Natural killer cell (primary cell): ENCODE results near the gene ZC3H7A. TPM values are rescaled to one million over a fixed set of nuclear protein-coding genes. Genes with fewer than 3 reads are reported as not detected.

Experiments
- ATAC-seq, 3 donors: fragments of 150-1000 bp in 2 of 3; fragments of 200-7000 bp in 1 of 3; cut with Tn5 transposase; 1 replicate in 1 of 3; 2 replicates in 2 of 3; pipeline ENCODE4 v1.10.0; 2021; ENCODE audit warnings: mild to moderate bottlenecking in 2 of 3, moderate library complexity in 2 of 3
- DNase-seq, 2 donors: peaks; one replicate each; pipeline versions ENCODE4 v3.0.0 to v3.0.0-alpha.2; 2013 to 2021; ENCODE audit warnings: mixed read lengths in 1 of 2
- H3K27ac ChIP-seq: one replicate; pipeline ENCODE4 v1.5.1; 2013; ENCODE audit warnings: mild to moderate bottlenecking, low read length
- H3K27me3 ChIP-seq: one replicate; pipeline ENCODE4 v1.6.1; 2013; ENCODE audit warnings: low read length; ENCODE audit not compliant: control insufficient read depth, insufficient read depth
- H3K36me3 ChIP-seq: one replicate; pipeline ENCODE4 v1.6.1; 2013; ENCODE audit warnings: low read length; ENCODE audit not compliant: control insufficient read depth, insufficient read depth
- H3K4me1 ChIP-seq: one replicate; pipeline ENCODE4 v1.6.1; 2013; ENCODE audit warnings: low read length; ENCODE audit not compliant: control insufficient read depth, insufficient read depth
- H3K4me3 ChIP-seq: one replicate; pipeline ENCODE4 v1.5.1; 2013; ENCODE audit warnings: low read length
- H3K9me3 ChIP-seq: one replicate; pipeline ENCODE4 v1.6.1; 2013; ENCODE audit warnings: low read length; ENCODE audit not compliant: control insufficient read depth, insufficient read depth
- H3K27ac Mint-ChIP-seq, 2 donors: one replicate each; pipeline ENCODE4 v1.8.0; 2022; ENCODE audit warnings: mild to moderate bottlenecking in 2 of 2, mixed read lengths in 2 of 2, moderate library complexity in 1 of 2
- H3K27me3 Mint-ChIP-seq, 2 donors: one replicate each; pipeline ENCODE4 v1.8.0; 2022; ENCODE audit warnings: low read depth in 2 of 2, mixed read lengths in 2 of 2
- H3K36me3 Mint-ChIP-seq: one replicate; pipeline ENCODE4 v1.8.0; 2022; ENCODE audit warnings: mixed read lengths
- H3K4me1 Mint-ChIP-seq, 2 donors: one replicate each; pipeline ENCODE4 v1.8.0; 2022; ENCODE audit warnings: mixed read lengths in 2 of 2
- H3K4me3 Mint-ChIP-seq: one replicate; pipeline ENCODE4 v1.8.0; 2022; ENCODE audit warnings: mild to moderate bottlenecking, moderate library complexity, mixed read lengths
- H3K9me3 Mint-ChIP-seq, 2 donors: one replicate each; pipeline ENCODE4 v1.8.0; 2022; ENCODE audit warnings: mixed read lengths in 2 of 2
- WGBS: methylation state at CpG from one replicate; pipeline ENCODE4 v1.1.7; 2013; ENCODE audit warnings: missing lambda C conversion rate; ENCODE audit not compliant: insufficient coverage; 5-methylcytosine and 5-hydroxymethylcytosine counted together
- intact Hi-C: fragments of 100-400 bp; cut with micrococcal nuclease; formaldehyde crosslinking; loops from one replicate; pipeline ENCODE4 v1.14.2; 2022
- total RNA-seq, 4 donors: library from RNA; stranded (reverse); fragments of 120-200 nt in 1 of 4; gene quantifications; one replicate each; pipeline versions ENCODE4 v1.2.3 to v1.2.4, GENCODE V29; 2013 to 2022
- TF ChIP-seq, protein P1 (sequence below): fragments of 200-600 bp; IDR thresholded peaks from one replicate; pipeline ENCODE4 v1.8.0; 2022; ENCODE audit warnings: antibody characterized with exemption

Gene ZC3H7A
- total RNA-seq, 3 donors from 2014 or later (not counting 1 experiment from before 2014, with no cell fraction given): 80.6 to 91.8 (median 84.6) TPM

DNA sequence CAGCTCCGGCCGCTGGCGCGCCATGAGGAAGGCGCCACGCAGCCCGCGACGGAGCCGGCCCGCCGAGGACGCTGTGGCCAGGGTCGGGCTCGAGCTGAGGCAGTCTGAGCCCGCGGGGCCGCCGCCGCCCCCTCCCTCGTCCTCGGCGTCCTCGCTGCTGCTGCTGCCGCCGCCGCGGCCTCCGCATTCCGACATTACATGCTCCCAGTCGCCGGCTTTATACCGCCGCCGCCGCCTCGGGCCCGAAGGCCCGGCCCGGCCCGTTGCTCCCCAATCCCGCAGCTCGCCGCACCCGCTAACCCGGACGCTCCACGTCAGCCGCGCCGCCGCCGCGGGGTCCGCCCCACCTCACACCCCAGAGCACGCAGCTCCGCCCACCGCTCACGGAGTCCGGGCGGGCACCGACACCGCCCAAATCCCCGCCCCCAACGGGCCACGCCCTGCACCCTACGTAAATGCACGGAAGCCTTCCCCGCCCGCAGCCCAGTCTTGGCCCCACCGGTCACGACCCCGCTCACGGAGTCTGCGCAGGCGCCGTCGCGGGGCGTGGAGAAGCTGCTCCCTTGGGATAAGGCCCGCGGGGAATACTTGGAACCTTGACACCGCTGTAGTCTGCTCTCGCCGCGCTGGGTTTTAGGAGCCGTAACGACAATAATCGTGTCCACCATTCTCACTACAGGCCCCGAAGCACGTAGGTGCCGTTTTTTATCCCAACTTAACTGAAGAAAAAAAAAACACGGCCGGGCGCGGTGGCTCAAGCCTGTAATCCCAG, 54.3 kb downstream of the ZC3H7A start, which contains the start of gene TXNDC11:
TXNDC11 (minus strand) TSS at position 322 of the 772 bp plus-strand sequence; CDS start at position 195, 127 bp downstream.
- H3K4me1 ChIP-seq: peaks cover 33% of the 10 kb centered on the region
- H3K36me3 Mint-ChIP-seq: no peaks in the 10 kb centered on the region
- WGBS: under 1% methylated on average over 96 of the region's 96 CpGs

DNA sequence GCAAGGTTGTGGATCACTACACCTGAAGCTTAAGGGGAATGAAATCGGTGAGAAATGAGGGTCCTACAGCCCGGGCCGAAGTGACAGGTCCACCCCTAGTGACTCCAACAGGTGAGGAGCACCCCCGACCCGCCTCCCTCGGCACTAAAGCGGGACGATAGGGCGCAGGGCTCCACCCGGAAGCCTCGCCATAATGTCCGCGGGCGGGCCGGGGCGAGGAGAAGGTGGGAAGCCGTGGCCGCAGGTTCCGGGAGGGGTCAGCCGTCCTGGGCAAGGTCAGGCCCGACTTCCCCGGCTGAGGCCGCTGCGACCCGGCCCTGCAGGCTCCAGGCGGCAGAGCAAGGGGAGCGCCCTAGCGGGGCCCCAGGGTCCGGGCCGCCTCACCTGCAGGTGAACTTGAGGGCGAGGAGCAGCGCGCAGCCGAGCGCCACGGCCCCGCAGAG, 54.9 kb downstream of the ZC3H7A start:
- no peaks in the 10 kb centered on the region for H3K27me3 Mint-ChIP-seq
- H3K4me1 ChIP-seq: peaks cover 33% of the 10 kb centered on the region
- H3K27ac Mint-ChIP-seq: peak overlapping the region; percentile 92 to 94
- intact Hi-C loops: loop anchor here (1.0 kb wide), 4 partner anchors 41 to 174 kb away; partner anchors contain the start of genes RSL1D1 and ZC3H7A
- H3K27me3 ChIP-seq: no peaks in the 10 kb centered on the region
- TF ChIP-seq, protein P1, sequence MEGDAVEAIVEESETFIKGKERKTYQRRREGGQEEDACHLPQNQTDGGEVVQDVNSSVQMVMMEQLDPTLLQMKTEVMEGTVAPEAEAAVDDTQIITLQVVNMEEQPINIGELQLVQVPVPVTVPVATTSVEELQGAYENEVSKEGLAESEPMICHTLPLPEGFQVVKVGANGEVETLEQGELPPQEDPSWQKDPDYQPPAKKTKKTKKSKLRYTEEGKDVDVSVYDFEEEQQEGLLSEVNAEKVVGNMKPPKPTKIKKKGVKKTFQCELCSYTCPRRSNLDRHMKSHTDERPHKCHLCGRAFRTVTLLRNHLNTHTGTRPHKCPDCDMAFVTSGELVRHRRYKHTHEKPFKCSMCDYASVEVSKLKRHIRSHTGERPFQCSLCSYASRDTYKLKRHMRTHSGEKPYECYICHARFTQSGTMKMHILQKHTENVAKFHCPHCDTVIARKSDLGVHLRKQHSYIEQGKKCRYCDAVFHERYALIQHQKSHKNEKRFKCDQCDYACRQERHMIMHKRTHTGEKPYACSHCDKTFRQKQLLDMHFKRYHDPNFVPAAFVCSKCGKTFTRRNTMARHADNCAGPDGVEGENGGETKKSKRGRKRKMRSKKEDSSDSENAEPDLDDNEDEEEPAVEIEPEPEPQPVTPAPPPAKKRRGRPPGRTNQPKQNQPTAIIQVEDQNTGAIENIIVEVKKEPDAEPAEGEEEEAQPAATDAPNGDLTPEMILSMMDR: no peak
- H3K4me3 ChIP-seq: peak overlapping the region; percentile 93
- ATAC-seq (peak in 1 of 3 donors; percentile 3), DNase-seq (peak in 1 of 2 donors; percentile 48)
- no peaks in the 10 kb centered on the region for H3K9me3 ChIP-seq
- peak overlapping the region; percentile 97 for H3K4me3 Mint-ChIP-seq
- no peaks in the 10 kb centered on the region for H3K9me3 Mint-ChIP-seq
- H3K36me3 Mint-ChIP-seq: no peaks in the 10 kb centered on the region
- peaks cover 51 to 57% of the 10 kb centered on the region in 2 donors for H3K4me1 Mint-ChIP-seq
- H3K36me3 ChIP-seq: peaks cover under 1% of the 10 kb centered on the region
- peak overlapping the region; percentile 87 for H3K27ac ChIP-seq
- under 1% methylated on average over 37 of the region's 37 CpGs for WGBS

More for the DNA sequence above, 54.3 kb downstream of the ZC3H7A start, which contains the start of gene TXNDC11:
- Histone ChIP-seq H3K27ac (peak within 1 kb of the TSS; percentile 89), H3K4me3 (peak within 1 kb of the TSS; percentile 93), H3K36me3 (no peaks in the 10 kb centered on the region), H3K27me3 (no peaks in the 10 kb centered on the region), H3K9me3 (no peaks in the 10 kb centered on the region)
- Mint-ChIP-seq H3K9me3 (no peaks in the 10 kb centered on the region), H3K27ac (peak within 1 kb of the TSS; percentile 92 to 94), H3K4me1 (peaks cover 51 to 54% of the 10 kb centered on the region in 2 donors), H3K4me3 (peak within 1 kb of the TSS; percentile 97), H3K27me3 (no peaks in the 10 kb centered on the region)
- TF ChIP-seq, protein P1: no peak
- intact Hi-C loops: loop anchor here (1.0 kb wide), 4 partner anchors 41 to 174 kb away; partner anchors contain the start of genes RSL1D1 and ZC3H7A
- DNase-seq (peak; percentile 99 to 100), ATAC-seq (peak; percentile 88 to 98 (median 90))

DNA sequence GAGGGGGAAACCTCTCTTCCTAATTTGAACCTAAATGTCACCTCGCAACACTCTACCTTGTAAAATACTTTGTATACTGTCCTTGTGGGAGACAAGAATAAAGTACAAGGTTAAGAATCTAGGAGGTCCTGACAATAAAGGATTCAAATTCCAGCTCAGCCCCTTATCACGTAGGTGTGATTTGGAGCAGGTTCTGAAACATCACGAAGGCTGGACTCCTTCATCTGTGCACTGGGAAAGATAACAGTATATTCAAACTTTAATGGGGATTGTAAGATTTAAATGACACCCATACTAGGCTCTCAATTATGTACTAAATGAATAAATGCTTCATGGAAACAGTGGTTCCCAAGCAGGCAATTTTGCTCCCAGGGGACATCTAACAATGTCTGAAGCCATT, 56.5 kb downstream of the ZC3H7A start:
- Mint-ChIP-seq H3K36me3 (no peaks in the 10 kb centered on the region), H3K9me3 (no peaks in the 10 kb centered on the region), H3K27ac (peak overlapping the region; percentile 92 to 94), H3K4me3 (peak overlapping the region; percentile 97), H3K27me3 (no peaks in the 10 kb centered on the region), H3K4me1 (peaks cover 58 to 60% of the 10 kb centered on the region in 2 donors)
- H3K27ac ChIP-seq: no peak overlapping the region
- H3K4me1 ChIP-seq: peaks cover 33% of the 10 kb centered on the region
- H3K36me3 ChIP-seq: peaks cover 8% of the 10 kb centered on the region
- DNase-seq: no peak
- no peak overlapping the region for H3K4me3 ChIP-seq
- intact Hi-C loops: no loop called here
- H3K27me3 ChIP-seq: no peaks in the 10 kb centered on the region
- WGBS: no CpG with 5 or more reads among the region's 3 CpGs
- ATAC-seq: no peak
- H3K9me3 ChIP-seq: no peaks in the 10 kb centered on the region
- TF ChIP-seq, protein P1: no peak
